GM18861 (cell line): ENCODE measurements around the gene MYCL.

Experiments
- ATAC-seq: cut with Tn5 transposase; IDR thresholded peaks from one replicate; pipeline ENCODE4 v1.9.1; 2021; ENCODE audit not compliant: unreplicated experiment

MYCL gene

DNA sequence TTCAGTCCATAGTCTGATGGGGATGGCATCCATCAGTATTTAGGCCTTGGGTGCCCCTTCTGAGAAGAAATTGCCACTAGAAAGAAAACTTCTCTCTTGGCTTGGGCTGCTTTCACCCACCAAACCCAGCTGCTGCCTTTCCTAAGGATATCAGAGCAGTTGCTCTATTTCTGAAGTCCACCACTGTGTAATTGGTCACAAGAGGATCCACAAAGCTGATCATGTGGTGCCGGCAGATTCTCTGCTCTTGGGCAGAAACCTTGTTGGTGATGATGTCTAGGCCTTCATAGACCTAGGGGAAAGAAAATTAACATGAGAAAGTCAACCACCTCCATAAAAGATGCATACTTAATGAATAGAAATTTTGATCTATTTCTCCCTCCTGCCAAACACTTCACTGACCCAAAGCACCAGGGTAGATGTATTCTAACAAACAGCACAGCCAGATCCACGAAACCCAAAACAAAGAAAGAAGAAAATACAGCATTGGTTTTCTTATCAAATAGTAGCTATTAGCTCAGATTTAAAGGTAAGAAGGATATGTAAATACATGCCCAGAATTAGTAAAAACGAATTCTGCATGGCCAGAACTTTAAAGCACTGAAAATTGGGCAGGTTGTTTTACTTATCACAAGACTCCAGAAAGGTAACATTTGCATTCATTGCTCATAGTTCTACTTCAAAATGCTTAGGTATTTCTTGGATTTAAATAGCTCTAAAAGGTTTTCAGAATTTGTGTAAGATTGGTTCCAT is 44.4 kb downstream of the MYCL start:
- ATAC-seq: no peak

DNA sequence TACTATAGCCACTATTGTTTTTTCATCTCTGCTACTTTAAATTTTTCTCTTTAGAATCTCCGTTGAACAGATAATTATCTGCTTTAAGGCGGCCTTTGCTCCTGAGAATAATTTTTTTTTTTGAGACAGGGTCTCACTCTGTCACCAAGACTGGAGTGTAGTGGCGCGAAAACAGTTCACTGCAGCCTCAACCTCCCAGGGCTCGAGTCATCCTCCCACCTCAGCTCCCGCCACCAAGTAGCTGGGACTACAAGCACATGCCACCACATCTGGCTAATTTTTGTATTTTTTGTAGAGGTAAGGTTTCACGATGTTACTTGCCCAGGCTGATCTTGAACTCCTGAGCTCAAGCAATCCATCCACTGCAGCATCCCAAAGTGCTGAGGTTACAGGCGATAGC is 47.0 kb downstream of the MYCL start:
- no peak for ATAC-seq

- no peak for ATAC-seq
Observed at GRCh38 chr1:39854314-39854713, 47.4 kb downstream of the MYCL start.

DNA sequence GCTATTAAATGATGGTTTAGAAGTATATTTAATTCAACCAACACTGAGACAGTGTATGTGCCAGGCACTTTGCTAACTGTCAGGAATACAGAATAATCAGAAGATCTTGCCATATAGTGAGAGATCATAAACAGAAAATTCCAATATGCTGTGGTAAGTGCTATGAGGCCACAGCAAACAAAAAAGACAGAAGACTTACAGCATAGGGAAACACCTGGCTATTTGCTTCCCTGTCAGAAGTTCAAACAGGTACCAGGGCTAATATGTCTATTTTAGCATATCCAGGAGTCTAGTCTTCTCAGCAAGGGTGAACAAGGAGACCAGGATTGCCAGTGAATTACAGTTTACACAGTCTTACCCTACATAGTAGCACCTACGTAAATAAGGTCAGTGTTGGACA is 48.8 kb downstream of the MYCL start:
- ATAC-seq: no peak

DNA sequence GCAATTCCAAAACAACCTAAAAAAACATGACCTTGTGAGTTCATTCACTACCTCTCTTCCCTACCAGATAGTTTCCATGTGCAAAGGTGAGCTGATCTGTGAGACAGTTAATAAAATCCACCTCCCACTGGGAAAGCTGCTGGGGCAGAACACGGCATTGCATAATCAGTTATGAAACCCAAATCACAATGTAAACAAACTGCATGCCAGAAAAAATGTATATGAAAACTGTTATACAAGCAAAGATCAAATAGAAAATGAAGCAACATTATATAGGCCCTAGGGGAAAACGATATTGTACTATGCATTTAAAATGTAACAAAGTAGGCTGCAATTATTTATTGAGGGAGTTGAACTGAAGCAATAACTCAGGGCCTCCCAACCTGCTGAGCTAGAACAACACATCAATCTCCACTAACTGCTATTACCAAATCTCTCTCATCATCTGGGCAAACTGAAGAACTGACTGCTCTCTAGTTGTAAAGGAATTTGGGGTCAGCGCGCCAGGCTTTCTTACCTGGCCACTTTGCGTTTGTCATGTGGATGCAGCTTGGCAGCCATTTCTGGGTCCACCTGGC is 49.4 kb downstream of the MYCL start:
- ATAC-seq: no peak

DNA sequence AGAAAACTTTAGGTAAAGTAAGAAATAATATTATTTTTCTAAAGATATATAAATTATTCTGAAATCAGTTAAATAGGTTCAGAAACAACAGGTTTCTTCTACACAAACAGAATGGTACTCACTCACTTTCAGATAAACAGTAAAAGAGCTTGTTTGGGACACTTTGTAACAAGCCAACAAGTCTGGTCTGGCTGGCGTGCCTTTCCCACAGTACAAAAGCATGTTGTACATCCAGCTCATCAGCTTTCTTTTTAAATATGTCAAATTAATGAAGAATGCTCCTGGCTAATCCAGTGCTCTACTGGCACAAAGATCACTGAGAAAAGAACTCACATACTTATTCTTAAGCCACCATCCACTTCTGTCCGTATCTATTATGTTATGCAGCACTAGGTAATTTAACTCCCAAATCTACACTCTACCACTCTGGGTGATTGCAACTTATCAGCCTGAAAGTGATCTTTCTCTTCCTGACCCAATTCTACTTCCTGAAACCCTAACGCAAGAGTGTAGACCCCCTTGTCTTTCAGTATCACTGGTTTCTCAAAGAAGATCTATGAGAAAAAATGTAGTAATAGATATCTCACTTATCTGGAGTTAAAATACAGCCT is 51.0 kb downstream of the MYCL start:
- no peak for ATAC-seq

GRCh38 chr1:39849203-39849602 is 52.5 kb downstream of the MYCL start:
- no peak for ATAC-seq

DNA sequence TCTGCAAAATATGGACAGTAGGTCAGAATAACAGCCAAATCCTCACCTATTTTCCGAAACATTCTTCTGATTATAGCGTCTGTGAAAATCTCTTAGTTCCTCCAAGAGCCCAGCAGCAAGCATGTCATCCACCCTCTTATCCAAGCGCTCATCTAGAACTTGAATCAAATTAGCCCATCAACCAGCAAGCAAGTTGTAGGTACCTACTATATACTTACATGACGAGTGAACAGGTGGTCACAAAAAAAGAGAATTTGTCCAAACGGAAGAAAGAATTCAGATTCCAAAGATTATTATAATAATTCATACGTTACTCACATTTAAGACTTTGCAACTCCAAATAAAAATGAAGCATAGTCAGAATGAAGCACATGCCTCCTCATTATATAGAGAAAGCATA is 53.8 kb downstream of the MYCL start:
- ATAC-seq: no peak

DNA sequence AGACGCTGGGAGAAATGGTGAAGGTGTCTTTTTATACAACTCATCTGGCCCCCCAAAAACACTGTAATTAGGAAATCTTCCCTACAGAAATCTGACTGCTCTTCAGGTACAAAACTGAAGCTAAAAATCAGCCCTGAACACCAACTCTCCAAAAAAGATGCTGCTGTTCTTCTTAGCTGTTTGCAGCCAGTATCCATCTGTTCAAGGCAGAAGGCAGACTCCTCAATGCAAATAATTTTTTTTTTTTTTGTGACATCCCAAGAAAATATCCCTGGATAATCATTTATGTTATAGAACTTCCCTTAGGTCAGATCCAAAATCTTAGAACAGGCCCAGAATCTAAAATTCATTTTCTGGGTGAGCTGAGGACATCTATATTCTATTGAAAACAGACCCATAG is 54.9 kb downstream of the MYCL start:
- ATAC-seq: no peak

- ATAC-seq: peak; percentile 61
Observed at GRCh38 chr1:39845569-39846566, 55.8 kb downstream of the MYCL start.
